ENCODE data around the gene AP3S2. TPM values are rescaled to one million over a fixed set of nuclear protein-coding genes. Genes with fewer than 3 reads are reported as not detected.

The AP3S2 gene
- total and polyA plus RNA-seq, 2 donors from 2014 or later, result 17.5 to 42.9 TPM

GRCh38 chr15:89794627-89795241, 99.1 kb downstream of the AP3S2 start:
- intact Hi-C loops (cut with DNase I), result no loop called here
- Histone ChIP-seq H3K4me3 (ENCODE audit: low read length in 3 of 3) (no peak overlapping the region), H3K27ac (ENCODE audit: low read depth in 2 of 2, low read length in 2 of 2) (no peak overlapping the region), H3K4me1 (ENCODE audit: control insufficient read depth in 2 of 3, insufficient read depth in 2 of 3, low read depth in 1 of 3, low read length in 3 of 3) (peaks cover 0 to 5% (median 4%) of the 10 kb centered on the region in 3 donors), H3K9me3 (ENCODE audit: control insufficient read depth in 2 of 3, insufficient read depth in 1 of 3, low read length in 3 of 3) (no peaks in the 10 kb centered on the region), H3K36me3 (ENCODE audit: control insufficient read depth in 2 of 3, insufficient read depth in 3 of 3, low read length in 3 of 3) (peaks cover 0 to 30% (median 0%) of the 10 kb centered on the region in 3 donors), H3K9ac (ENCODE audit: low read length in 3 of 3) (no peak overlapping the region), H3K27me3 (ENCODE audit: control insufficient read depth, insufficient read depth, low read length) (no peaks in the 10 kb centered on the region)
- FAIRE-seq, result no peak
- TF ChIP-seq CTCF (IDR thresholded peaks at IDR 0.05; ENCODE audit: borderline replicate concordance, extremely low read depth, insufficient read depth), result no peak
- peak in 3 of 5 donors; percentile 24 to 86 (median 52) for DNase-seq

- Histone ChIP-seq H3K4me3 (ENCODE audit: low read length in 3 of 3) (no peak overlapping the region), H3K27ac (ENCODE audit: low read depth in 2 of 2, low read length in 2 of 2) (no peak overlapping the region), H3K36me3 (ENCODE audit: control insufficient read depth in 2 of 3, insufficient read depth in 3 of 3, low read length in 3 of 3) (peaks cover 0 to 30% (median 2%) of the 10 kb centered on the region in 3 donors), H3K9me3 (ENCODE audit: control insufficient read depth in 2 of 3, insufficient read depth in 1 of 3, low read length in 3 of 3) (no peaks in the 10 kb centered on the region), H3K4me1 (ENCODE audit: control insufficient read depth in 2 of 3, insufficient read depth in 2 of 3, low read depth in 1 of 3, low read length in 3 of 3) (peaks cover 0 to 4% (median 3%) of the 10 kb centered on the region in 3 donors), H3K9ac (ENCODE audit: low read length in 3 of 3) (no peak overlapping the region), H3K27me3 (ENCODE audit: control insufficient read depth, insufficient read depth, low read length) (no peaks in the 10 kb centered on the region)
- FAIRE-seq, result no peak
- DNase-seq, result peak in 1 of 5 donors; percentile 58
- TF ChIP-seq CTCF (IDR thresholded peaks at IDR 0.05; ENCODE audit: borderline replicate concordance, extremely low read depth, insufficient read depth), result no peak
- intact Hi-C loops (cut with DNase I), result no loop called here
These were observed 101.5 kb downstream of the AP3S2 start for GRCh38 chr15:89792106-89792805.

- Histone ChIP-seq H3K4me3 (ENCODE audit: low read length in 3 of 3) (no peak overlapping the region), H3K36me3 (ENCODE audit: control insufficient read depth in 2 of 3, insufficient read depth in 3 of 3, low read length in 3 of 3) (peaks cover 0 to 27% (median 2%) of the 10 kb centered on the region in 3 donors), H3K27ac (ENCODE audit: low read depth in 2 of 2, low read length in 2 of 2) (no peak overlapping the region), H3K9ac (ENCODE audit: low read length in 3 of 3) (no peak overlapping the region), H3K27me3 (ENCODE audit: control insufficient read depth, insufficient read depth, low read length) (no peaks in the 10 kb centered on the region), H3K4me1 (ENCODE audit: control insufficient read depth in 2 of 3, insufficient read depth in 2 of 3, low read depth in 1 of 3, low read length in 3 of 3) (peaks cover 0 to 4% (median 3%) of the 10 kb centered on the region in 3 donors), H3K9me3 (ENCODE audit: control insufficient read depth in 2 of 3, insufficient read depth in 1 of 3, low read length in 3 of 3) (no peaks in the 10 kb centered on the region)
- DNase-seq, result peak in 2 of 5 donors; percentile 34 to 57
- FAIRE-seq, result no peak
- intact Hi-C loops (cut with DNase I), result no loop called here
- TF ChIP-seq CTCF (IDR thresholded peaks at IDR 0.05; ENCODE audit: borderline replicate concordance, extremely low read depth, insufficient read depth), result no peak
These were observed 103.1 kb downstream of the AP3S2 start for GRCh38 chr15:89790661-89791060.
